Ishikawa (cell line): ENCODE results near the gene VPS35L.

Experiments used
- CEBPB ChIP-seq: IDR thresholded peaks from 2 replicates; pipeline ENCODE4 v1.6.1; 2012
- CREB1 ChIP-seq: IDR thresholded peaks from 2 replicates; pipeline ENCODE4 v1.6.1; 2012; ENCODE audit warnings: low read depth
- EP300 ChIP-seq: IDR thresholded peaks from 2 replicates; pipeline ENCODE4 v1.6.1; 2012; ENCODE audit warnings: borderline replicate concordance
- FOXM1 ChIP-seq: IDR thresholded peaks from 2 replicates; pipeline ENCODE4 v1.6.1; 2012; ENCODE audit warnings: low read depth, borderline replicate concordance
- NFIC ChIP-seq: IDR thresholded peaks from 2 replicates; pipeline ENCODE4 v1.6.1; 2012
- TAF1 ChIP-seq: IDR thresholded peaks from 2 replicates; pipeline ENCODE4 v1.6.1; 2012; ENCODE audit warnings: low read depth, mild to moderate bottlenecking
- TEAD4 ChIP-seq: IDR thresholded peaks from 2 replicates; pipeline ENCODE4 v1.6.1; 2012
- ZBTB7A ChIP-seq: IDR thresholded peaks from 2 replicates; pipeline ENCODE4 v1.6.1; 2012; ENCODE audit warnings: low read depth
- TF ChIP-seq, protein P1 (sequence below): IDR thresholded peaks from 2 replicates; pipeline ENCODE4 v1.6.1; 2012; ENCODE audit warnings: low read depth, mild to moderate bottlenecking
- TF ChIP-seq, protein P2 (sequence below): IDR thresholded peaks from 2 replicates; pipeline ENCODE4 v1.6.1; 2012

DNA sequence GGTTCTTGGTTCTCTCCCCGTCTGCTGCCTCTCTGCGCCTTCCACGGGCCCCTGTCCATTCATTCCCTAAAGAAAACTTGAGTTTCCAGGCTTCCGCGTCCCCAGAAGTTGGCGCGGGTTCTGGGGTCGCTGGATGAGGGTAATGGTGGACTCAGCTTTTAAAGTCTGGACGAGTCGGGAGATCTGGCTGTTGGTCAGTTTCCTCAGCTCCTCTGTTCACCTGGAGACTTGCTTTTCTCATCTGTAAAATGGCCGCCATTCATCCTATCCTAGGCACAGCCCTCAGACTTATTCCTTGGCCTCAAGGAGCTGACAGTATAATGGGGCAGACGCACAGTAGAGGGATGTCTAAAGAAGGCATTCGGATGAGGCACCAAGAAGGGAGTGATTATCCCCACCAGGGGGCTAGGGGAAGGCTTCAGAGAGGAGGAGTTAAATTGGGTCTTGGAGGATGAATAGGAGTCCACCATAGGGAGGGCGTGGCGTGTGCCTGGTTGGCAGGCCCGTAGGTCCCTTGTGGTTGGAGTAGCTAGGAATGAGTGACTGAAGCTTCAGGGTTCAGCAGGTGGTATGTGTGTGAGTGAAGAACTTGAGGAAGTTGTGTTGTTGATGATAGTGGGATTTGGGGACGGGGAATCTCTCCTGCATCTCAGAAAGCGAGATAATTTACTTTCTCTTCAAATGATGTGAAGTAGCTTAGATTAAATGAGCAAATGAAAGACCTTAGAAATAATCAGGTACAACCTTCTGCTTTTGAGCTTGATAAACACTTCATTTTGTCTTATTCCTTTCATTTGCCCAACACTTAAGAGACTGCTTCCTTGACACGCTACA is 652 bp downstream of the VPS35L start:
- TF ChIP-seq EP300 (no peak), TAF1 (no peak), NFIC (no peak), CREB1 (no peak), TEAD4 (no peak), FOXM1 (no peak), CEBPB (no peak), ZBTB7A (no peak)
- TF ChIP-seq, protein P1, sequence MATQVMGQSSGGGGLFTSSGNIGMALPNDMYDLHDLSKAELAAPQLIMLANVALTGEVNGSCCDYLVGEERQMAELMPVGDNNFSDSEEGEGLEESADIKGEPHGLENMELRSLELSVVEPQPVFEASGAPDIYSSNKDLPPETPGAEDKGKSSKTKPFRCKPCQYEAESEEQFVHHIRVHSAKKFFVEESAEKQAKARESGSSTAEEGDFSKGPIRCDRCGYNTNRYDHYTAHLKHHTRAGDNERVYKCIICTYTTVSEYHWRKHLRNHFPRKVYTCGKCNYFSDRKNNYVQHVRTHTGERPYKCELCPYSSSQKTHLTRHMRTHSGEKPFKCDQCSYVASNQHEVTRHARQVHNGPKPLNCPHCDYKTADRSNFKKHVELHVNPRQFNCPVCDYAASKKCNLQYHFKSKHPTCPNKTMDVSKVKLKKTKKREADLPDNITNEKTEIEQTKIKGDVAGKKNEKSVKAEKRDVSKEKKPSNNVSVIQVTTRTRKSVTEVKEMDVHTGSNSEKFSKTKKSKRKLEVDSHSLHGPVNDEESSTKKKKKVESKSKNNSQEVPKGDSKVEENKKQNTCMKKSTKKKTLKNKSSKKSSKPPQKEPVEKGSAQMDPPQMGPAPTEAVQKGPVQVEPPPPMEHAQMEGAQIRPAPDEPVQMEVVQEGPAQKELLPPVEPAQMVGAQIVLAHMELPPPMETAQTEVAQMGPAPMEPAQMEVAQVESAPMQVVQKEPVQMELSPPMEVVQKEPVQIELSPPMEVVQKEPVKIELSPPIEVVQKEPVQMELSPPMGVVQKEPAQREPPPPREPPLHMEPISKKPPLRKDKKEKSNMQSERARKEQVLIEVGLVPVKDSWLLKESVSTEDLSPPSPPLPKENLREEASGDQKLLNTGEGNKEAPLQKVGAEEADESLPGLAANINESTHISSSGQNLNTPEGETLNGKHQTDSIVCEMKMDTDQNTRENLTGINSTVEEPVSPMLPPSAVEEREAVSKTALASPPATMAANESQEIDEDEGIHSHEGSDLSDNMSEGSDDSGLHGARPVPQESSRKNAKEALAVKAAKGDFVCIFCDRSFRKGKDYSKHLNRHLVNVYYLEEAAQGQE: no peak
- TF ChIP-seq, protein P2, sequence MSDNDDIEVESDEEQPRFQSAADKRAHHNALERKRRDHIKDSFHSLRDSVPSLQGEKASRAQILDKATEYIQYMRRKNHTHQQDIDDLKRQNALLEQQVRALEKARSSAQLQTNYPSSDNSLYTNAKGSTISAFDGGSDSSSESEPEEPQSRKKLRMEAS: no peak
